C4-2B (cell line): ENCODE measurements around the gene CPSF6.
"Not testable (repeated sequence)": the region's sequence is repeated elsewhere in the genome, so short reads cannot be mapped to it uniquely, and the experiment has no call there.

Source experiments
- H3K27ac ChIP-seq: fragments of 450-650 bp; 2 replicates; pipeline ENCODE4 v1.5.1; 2017
- ZFX ChIP-seq: fragments of 450-650 bp; IDR thresholded peaks from 2 replicates; pipeline ENCODE4 v1.6.1; 2017
- TF ChIP-seq, protein P1 (sequence below): fragments of 450-650 bp; conservative IDR thresholded peaks from 2 replicates; pipeline ENCODE4 v1.5.1; 2017; ENCODE audit warnings: mild to moderate bottlenecking

CPSF6 gene

DNA sequence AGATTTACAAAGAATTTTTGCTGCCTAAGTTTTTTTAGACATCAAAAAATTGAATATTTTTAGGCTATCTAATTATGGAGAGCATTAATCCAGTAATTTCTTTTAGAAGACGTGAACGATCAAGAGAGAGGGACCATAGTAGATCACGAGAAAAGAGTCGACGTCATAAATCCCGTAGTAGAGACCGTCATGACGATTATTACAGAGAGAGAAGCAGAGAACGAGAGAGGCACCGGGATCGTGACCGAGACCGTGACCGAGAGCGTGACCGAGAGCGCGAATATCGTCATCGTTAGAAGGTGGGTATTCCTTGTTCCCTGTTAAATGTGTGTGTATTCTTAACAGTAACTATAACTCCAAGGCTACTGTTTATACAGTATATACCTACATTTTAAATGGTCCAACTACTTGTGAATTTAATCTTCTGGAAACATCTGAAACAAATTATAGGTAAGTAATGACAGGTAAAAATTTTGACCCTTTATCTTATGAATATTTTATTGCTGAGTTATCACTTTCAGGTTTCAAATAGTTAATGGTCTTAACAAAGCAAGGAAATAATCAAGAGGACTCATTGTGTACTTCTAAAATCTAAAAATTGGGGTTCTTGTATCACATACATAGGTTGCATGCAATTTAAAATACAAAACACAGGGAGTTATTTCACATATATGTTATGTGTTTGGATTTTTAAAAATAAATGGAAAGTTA is 23.1 kb downstream of the CPSF6 start:
- TF ChIP-seq, protein P1, sequence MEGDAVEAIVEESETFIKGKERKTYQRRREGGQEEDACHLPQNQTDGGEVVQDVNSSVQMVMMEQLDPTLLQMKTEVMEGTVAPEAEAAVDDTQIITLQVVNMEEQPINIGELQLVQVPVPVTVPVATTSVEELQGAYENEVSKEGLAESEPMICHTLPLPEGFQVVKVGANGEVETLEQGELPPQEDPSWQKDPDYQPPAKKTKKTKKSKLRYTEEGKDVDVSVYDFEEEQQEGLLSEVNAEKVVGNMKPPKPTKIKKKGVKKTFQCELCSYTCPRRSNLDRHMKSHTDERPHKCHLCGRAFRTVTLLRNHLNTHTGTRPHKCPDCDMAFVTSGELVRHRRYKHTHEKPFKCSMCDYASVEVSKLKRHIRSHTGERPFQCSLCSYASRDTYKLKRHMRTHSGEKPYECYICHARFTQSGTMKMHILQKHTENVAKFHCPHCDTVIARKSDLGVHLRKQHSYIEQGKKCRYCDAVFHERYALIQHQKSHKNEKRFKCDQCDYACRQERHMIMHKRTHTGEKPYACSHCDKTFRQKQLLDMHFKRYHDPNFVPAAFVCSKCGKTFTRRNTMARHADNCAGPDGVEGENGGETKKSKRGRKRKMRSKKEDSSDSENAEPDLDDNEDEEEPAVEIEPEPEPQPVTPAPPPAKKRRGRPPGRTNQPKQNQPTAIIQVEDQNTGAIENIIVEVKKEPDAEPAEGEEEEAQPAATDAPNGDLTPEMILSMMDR = no peak
- TF ChIP-seq ZFX = no peak
- no peak overlapping the region for H3K27ac ChIP-seq

DNA sequence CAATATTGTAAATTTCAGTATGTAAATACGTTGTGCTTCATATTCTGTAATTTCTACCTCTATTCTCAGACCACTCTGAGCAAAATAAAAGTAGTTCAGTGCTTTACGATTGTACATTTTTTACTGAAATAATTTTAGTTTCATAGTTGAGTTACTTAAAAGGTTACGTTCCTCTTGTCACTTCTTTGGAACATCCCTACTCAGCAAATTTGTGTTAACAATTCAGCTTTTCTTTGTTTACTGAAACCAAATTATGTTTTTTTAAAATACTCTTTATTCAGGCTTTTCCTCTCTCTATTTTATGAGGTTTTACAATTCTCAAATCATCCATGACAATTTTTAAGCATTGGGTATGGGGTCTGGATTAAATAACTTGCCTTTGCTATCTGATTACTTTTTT is 25.8 kb downstream of the CPSF6 start:
- TF ChIP-seq ZFX = no peak
- TF ChIP-seq, protein P1 = no peak

DNA sequence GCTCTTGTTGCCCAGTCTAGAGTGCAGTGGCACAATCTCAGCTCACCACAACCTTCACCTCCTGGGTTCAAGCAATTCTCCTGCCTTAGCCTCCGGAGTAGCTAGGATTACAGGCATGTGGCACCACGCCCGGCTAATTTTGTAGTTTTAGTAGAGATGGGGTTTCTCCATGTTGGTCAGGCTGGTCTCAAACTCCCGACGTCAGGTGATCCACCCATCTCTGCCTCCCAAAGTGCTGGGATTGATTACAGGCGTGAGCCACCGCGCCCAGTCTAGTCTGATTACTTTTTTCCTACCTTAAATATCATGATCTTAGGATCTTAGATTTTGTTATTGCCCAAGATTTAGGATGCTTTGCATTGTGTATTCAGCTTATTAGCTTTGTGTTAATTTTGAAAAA is 26.3 kb downstream of the CPSF6 start:
- not testable (repeated sequence) for H3K27ac ChIP-seq

More for the DNA sequence above, 25.8 kb downstream of the CPSF6 start:
- no peak overlapping the region for H3K27ac ChIP-seq

DNA sequence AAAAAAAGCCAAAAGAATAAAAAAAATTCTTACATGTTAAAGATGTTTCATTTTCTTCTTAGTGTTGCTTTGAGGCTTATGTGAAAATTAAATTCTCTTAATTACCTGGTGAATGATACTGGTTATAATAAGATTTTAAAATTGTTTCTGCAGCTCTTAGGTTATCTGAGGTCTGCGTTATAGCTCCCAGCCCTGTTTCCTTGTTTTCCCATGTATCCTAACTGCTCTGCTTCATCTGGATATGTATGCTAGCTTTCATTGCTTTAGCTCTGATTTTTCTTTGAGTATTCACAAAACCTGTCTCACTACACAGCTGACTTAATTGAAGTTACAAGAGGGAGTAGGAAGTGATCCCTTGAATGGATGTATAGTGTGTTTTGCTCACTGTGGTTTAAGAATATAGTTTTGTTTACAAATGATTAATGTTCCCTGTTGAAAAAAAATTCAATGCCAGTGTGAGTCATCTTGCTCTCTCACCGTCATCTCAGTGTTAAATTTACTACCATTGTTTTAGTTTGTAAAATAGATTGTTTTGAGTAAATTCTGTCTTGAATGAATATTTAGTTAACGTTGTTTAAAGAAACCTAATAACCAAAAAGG is 26.8 kb downstream of the CPSF6 start:
- H3K27ac ChIP-seq = no peak overlapping the region
- TF ChIP-seq, protein P1 = no peak
- TF ChIP-seq ZFX = no peak

DNA sequence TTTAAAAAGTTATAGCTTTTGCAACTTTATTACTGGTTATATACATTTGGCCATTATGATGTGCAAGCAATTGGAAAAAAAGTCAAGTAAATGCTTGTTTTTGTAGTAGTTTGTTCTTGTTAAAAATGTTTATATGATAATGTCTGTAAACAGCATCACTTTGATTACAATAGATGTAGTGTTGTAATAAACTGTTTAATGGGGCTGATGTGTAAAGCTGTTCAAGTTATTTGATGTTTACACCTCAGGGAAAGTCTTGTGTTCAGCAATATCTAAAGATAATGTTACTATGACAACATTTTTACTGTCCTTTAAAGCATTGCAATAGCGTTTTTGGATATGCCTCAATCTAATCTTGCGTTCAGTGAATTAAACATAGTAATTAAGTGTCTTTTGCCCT is 30.4 kb downstream of the CPSF6 start:
- no peak overlapping the region for H3K27ac ChIP-seq
- TF ChIP-seq ZFX = no peak
- TF ChIP-seq, protein P1 = no peak

DNA sequence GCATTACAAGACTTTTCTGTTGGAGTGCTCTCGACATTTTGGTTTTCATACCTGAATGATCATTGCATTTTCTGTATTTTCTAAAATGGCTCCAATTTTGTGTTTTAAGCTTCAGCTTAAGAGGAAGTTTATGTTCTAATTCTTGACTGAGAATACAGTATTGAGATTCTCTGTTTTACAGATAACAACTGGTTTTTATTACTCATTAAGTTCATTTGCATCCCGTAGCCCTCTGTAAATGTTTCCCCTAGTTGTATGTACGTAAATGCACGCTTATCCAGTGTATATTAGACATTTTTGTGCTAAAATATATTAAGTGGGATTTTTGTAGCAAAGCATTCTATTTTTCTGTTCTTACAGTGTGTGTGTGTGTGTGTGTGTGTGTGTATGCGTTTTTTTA is 33.1 kb downstream of the CPSF6 start:
- TF ChIP-seq, protein P1 = no peak
- no peak for TF ChIP-seq ZFX
- no peak overlapping the region for H3K27ac ChIP-seq

DNA sequence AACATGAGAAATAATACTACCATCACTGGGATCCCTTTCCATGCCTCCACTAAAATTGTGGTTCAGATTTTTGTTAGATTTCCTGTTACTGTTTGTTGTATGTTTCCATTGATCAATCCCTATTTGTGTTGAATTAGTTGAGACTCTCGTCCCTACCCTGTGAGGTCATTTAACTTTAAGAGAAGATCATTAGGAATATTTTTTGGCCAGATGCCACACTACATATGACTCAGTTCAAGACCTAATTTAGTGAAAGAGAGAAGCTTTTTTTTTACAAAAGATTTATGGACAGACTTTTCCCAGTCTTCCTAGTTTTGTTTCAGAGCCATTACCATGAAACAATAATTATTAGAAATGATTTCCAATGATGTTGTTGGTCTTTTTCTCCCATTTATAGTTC is 35.5 kb downstream of the CPSF6 start:
- H3K27ac ChIP-seq = no peak overlapping the region
- TF ChIP-seq, protein P1 = no peak
- no peak for TF ChIP-seq ZFX

DNA sequence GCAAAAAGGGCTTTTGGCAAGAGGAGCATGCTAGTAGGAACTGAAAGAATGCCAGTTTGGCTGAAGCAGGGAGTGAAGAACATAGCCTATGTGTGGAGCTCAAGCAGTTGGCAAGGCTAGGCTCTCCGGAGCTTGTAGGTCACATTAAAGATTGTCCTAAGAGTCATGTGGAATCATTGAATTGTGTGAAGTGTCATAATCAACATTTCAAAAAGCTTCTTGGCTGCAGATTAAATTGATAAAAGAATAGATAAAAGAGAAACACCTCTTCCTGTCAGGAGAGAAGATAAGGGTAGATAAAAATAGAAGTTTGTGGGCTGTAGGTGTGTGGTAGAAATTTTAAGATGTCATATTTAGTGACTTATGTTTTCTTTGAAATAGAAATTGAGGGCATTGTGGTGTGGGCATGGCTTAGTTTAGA is 36.1 kb downstream of the CPSF6 start:
- no peak overlapping the region for H3K27ac ChIP-seq

More for the DNA sequence above, 36.1 kb downstream of the CPSF6 start:
- TF ChIP-seq ZFX = no peak
- TF ChIP-seq, protein P1 = no peak
